CD14-positive monocyte (primary cell): Measurements from ENCODE around the gene CCL16. TPM values are rescaled to one million over a fixed set of nuclear protein-coding genes. Genes with fewer than 3 reads are reported as not detected.
"Not testable (repeated sequence)": the region's sequence is repeated elsewhere in the genome, so short reads cannot be mapped to it uniquely, and the experiment has no call there.

ENCODE experiments used
- DNase-seq, 3 donors: peaks; one replicate each; pipeline ENCODE4 v3.0.0-alpha.2; 2011 to 2022
- H2AFZ ChIP-seq: 2 replicates; pipeline ENCODE4 v1.6.0; 2012; ENCODE audit warnings: mild to moderate bottlenecking, low read depth, low read length, inconsistent platforms; ENCODE audit not compliant: insufficient read depth, poor library complexity, severe bottlenecking
- H3K27ac ChIP-seq, 2 donors: 1 replicate in 1 of 2; 2 replicates in 1 of 2; pipeline ENCODE4 v1.5.1; 2012 to 2013; ENCODE audit warnings: low read length in 2 of 2, control low read depth in 1 of 2, inconsistent platforms in 1 of 2, low read depth in 1 of 2, mild to moderate bottlenecking in 1 of 2
- H3K27me3 ChIP-seq, 2 donors: one replicate each; pipeline versions ENCODE4 v1.6.0 to v1.6.1; 2011 to 2013; ENCODE audit warnings: low read length in 2 of 2; ENCODE audit not compliant: control insufficient read depth in 2 of 2, insufficient read depth in 2 of 2
- H3K36me3 ChIP-seq, 2 donors: replicated peaks in 1 of 2; 1 replicate in 1 of 2; 2 replicates in 1 of 2; pipeline versions ENCODE4 v1.5.1 to v1.6.1; 2012 to 2013; ENCODE audit warnings: low read length in 2 of 2, control low read depth in 1 of 2, inconsistent platforms in 1 of 2, mild to moderate bottlenecking in 1 of 2; ENCODE audit not compliant: insufficient read depth in 2 of 2, control insufficient read depth in 1 of 2
- H3K4me1 ChIP-seq, 2 donors: 1 replicate in 1 of 2; 2 replicates in 1 of 2; pipeline versions ENCODE4 v1.5.1 to v1.6.1; 2012 to 2013; ENCODE audit warnings: low read length in 2 of 2, control low read depth in 1 of 2, inconsistent platforms in 1 of 2, mild to moderate bottlenecking in 1 of 2, moderate library complexity in 1 of 2; ENCODE audit not compliant: insufficient read depth in 2 of 2, control insufficient read depth in 1 of 2
- H3K4me2 ChIP-seq: replicated peaks from 2 replicates; pipeline ENCODE3; 2012; ENCODE audit warnings: low read length, moderate library complexity, mild to moderate bottlenecking; ENCODE audit not compliant: poor library complexity, severe bottlenecking; ENCODE audit errors: extremely low read depth
- H3K4me3 ChIP-seq, 3 experiments: fragments of 200-600 bp in 1 of 3; sonication (generic) in 1 of 3; replicated peaks in 1 of 3; 1 replicate in 2 of 3; 2 replicates in 1 of 3; pipeline ENCODE4 v1.5.1; 2011 to 2013; ENCODE audit warnings: low read length in 3 of 3, mild to moderate bottlenecking in 3 of 3, control low read depth in 2 of 3, low read depth in 2 of 3, inconsistent platforms in 1 of 3, moderate library complexity in 1 of 3
- H3K79me2 ChIP-seq: 2 replicates; pipeline ENCODE4 v1.6.0; 2012; ENCODE audit warnings: mild to moderate bottlenecking, control low read depth, inconsistent platforms, low read length, moderate library complexity; ENCODE audit not compliant: insufficient read depth
- H3K9ac ChIP-seq: 2 replicates; pipeline ENCODE4 v1.6.0; 2017; ENCODE audit warnings: low read length, mild to moderate bottlenecking; ENCODE audit not compliant: insufficient read depth, poor library complexity, severe bottlenecking
- H3K9me3 ChIP-seq, 2 donors: replicated peaks in 1 of 2; 1 replicate in 1 of 2; 2 replicates in 1 of 2; pipeline versions ENCODE4 v1.5.1 to v1.6.1; 2012 to 2013; ENCODE audit warnings: low read length in 2 of 2, control low read depth in 1 of 2; ENCODE audit not compliant: control insufficient read depth in 1 of 2, insufficient read depth in 1 of 2
- H4K20me1 ChIP-seq: 2 replicates; pipeline ENCODE4 v1.6.0; 2012; ENCODE audit warnings: mild to moderate bottlenecking, low read length, control low read depth, moderate library complexity; ENCODE audit not compliant: insufficient read depth
- H3K27ac Mint-ChIP-seq, 7 donors: one replicate each; pipeline ENCODE4 v1.8.0; 2020; ENCODE audit warnings: mild to moderate bottlenecking in 7 of 7, mixed read lengths in 7 of 7, moderate library complexity in 6 of 7, inconsistent platforms in 2 of 7
- H3K27me3 Mint-ChIP-seq, 3 donors: one replicate each; pipeline ENCODE4 v1.8.0; 2021 to 2022; ENCODE audit warnings: low read depth in 3 of 3, mild to moderate bottlenecking in 3 of 3, mixed read lengths in 3 of 3, moderate library complexity in 3 of 3, inconsistent platforms in 1 of 3
- H3K36me3 Mint-ChIP-seq, 2 donors: one replicate each; pipeline ENCODE4 v1.8.0; 2020; ENCODE audit warnings: mixed read lengths in 2 of 2, inconsistent platforms in 1 of 2, mild to moderate bottlenecking in 1 of 2
- H3K4me1 Mint-ChIP-seq: one replicate; pipeline ENCODE4 v1.8.0; 2020; ENCODE audit warnings: mild to moderate bottlenecking, mixed read lengths
- H3K4me3 Mint-ChIP-seq, 2 donors: one replicate each; pipeline ENCODE4 v1.8.0; 2020; ENCODE audit warnings: mild to moderate bottlenecking in 2 of 2, mixed read lengths in 2 of 2, moderate library complexity in 1 of 2
- H3K9me3 Mint-ChIP-seq, 7 donors: one replicate each; pipeline ENCODE4 v1.8.0; 2020 to 2022; ENCODE audit warnings: mixed read lengths in 7 of 7, mild to moderate bottlenecking in 6 of 7, moderate library complexity in 6 of 7, inconsistent platforms in 2 of 7
- CTCF ChIP-seq: fragments of 200-600 bp; IDR thresholded peaks from one replicate; pipeline ENCODE4 v1.8.0; 2022; ENCODE audit warnings: antibody characterized with exemption, mild to moderate bottlenecking
- WGBS: methylation state at CpG from one replicate; pipeline ENCODE4 v1.1.5; 2013; ENCODE audit warnings: missing lambda C conversion rate; ENCODE audit not compliant: insufficient coverage; 5-methylcytosine and 5-hydroxymethylcytosine counted together
- intact Hi-C, 2 donors: fragments of 100-400 bp; cut with micrococcal nuclease; formaldehyde crosslinking; loops; one replicate each; pipeline versions ENCODE4 v1.15.0 to v1.15.1; 2023
- polyA plus RNA-seq, 3 donors: library from polyadenylated mRNA; depleted of rRNA in 1 of 3; unstranded in 2 of 3; stranded (reverse) in 1 of 3; fragments of 300-500 nt in 2 of 3; fragments of >200 nt in 1 of 3; fragmentation: Illumina TruSeq in 2 of 3; gene quantifications; 1 replicate in 2 of 3; 2 replicates in 1 of 3; pipeline ENCODE4 v1.2.3, GENCODE V29; 2012 to 2021

CCL16 gene
- polyA plus RNA-seq, 3 donors: not detected

- TF ChIP-seq CTCF: no peak
- Mint-ChIP-seq H3K9me3 (peaks cover 0 to 2% (median 0%) of the 10 kb centered on the region in 7 donors), H3K4me3 (no peak overlapping the region), H3K27ac (no peak overlapping the region), H3K27me3 (peaks cover 1 to 5% (median 1%) of the 10 kb centered on the region in 3 donors), H3K4me1 (no peaks in the 10 kb centered on the region), H3K36me3 (no peaks in the 10 kb centered on the region)
- intact Hi-C loops: no loop called here
- no peaks in the 10 kb centered on the region for H4K20me1 ChIP-seq
- no peak for DNase-seq
- H3K79me2 ChIP-seq: no peaks in the 10 kb centered on the region
- no peak overlapping the region for H3K4me3 ChIP-seq
- 54% methylated on average over 3 of the region's 9 CpGs for WGBS
- H3K36me3 ChIP-seq: no peaks in the 10 kb centered on the region
- H3K9ac ChIP-seq: no peak overlapping the region
- no peak overlapping the region for H3K4me2 ChIP-seq
- no peak overlapping the region for H2AFZ ChIP-seq
- no peaks in the 10 kb centered on the region for H3K9me3 ChIP-seq
- H3K27me3 ChIP-seq: no peaks in the 10 kb centered on the region
- no peak overlapping the region for H3K27ac ChIP-seq
- H3K4me1 ChIP-seq: no peaks in the 10 kb centered on the region
Observed at GRCh38 chr17:35942588-35943186, 38.6 kb downstream of the CCL16 start.

GRCh38 chr17:35938492-35938891, 42.8 kb downstream of the CCL16 start:
- H3K9me3 ChIP-seq, H3K27ac ChIP-seq, H3K4me3 Mint-ChIP-seq, H3K79me2 ChIP-seq, H3K27me3 ChIP-seq, H3K27me3 Mint-ChIP-seq, H3K36me3 ChIP-seq, H3K4me2 ChIP-seq, H3K36me3 Mint-ChIP-seq, DNase-seq, H2AFZ ChIP-seq, H4K20me1 ChIP-seq, H3K4me1 ChIP-seq, H3K9me3 Mint-ChIP-seq, H3K9ac ChIP-seq, H3K4me1 Mint-ChIP-seq, H3K4me3 ChIP-seq, intact Hi-C loops: not testable (repeated sequence)
- H3K27ac Mint-ChIP-seq: peak overlapping the region in 1 of 7 donors; percentile 12
- WGBS: 100% methylated on average over 1 of the region's 3 CpGs
